ENCODE results near the gene CACNA1G.

GRCh38 chr17:50573866-50574611 is 13.5 kb downstream of the CACNA1G start:
- TF ChIP-seq CTCF (IDR thresholded peaks at IDR 0.05) (no peak), EP300 (IDR thresholded peaks at IDR 0.05) (no peak), POLR2A (IDR thresholded peaks at IDR 0.05) (no peak)
